HG02970 (cell line): ENCODE results near the gene DDX39B.
"Not testable (repeated sequence)": the region's sequence is repeated elsewhere in the genome, so short reads cannot be mapped to it uniquely, and the experiment has no call there.

Experiments used
- ATAC-seq: cut with Tn5 transposase; IDR thresholded peaks from one replicate; pipeline ENCODE4 v1.9.1; 2021; ENCODE audit warnings: mild to moderate bottlenecking, moderate library complexity, moderate number of reproducible peaks; ENCODE audit not compliant: unreplicated experiment, low FRiP score

Gene DDX39B

GRCh38 chr6:31551371-31551770, 9.6 kb upstream of the DDX39B start:
- ATAC-seq = not testable (repeated sequence)

GRCh38 chr6:31548544-31548873, 6.7 kb upstream of the DDX39B start:
- ATAC-seq = no peak

GRCh38 chr6:31547727-31548543, 6.1 kb upstream of the DDX39B start:
- ATAC-seq = no peak

GRCh38 chr6:31546958-31547726, 5.3 kb upstream of the DDX39B start, which contains the start of gene NFKBIL1:
Gene NFKBIL1 (plus strand): TSS chr6:31547608. CDS start chr6:31547695, 87 bp downstream.
- peak; percentile 68 for ATAC-seq

- peak; percentile 56 for ATAC-seq
Measured at GRCh38 chr6:31546339-31546957, 4.6 kb upstream of the DDX39B start, which contains the start of gene ATP6V1G2. Gene ATP6V1G2 (minus strand): TSS chr6:31546608. CDS start chr6:31546559, 49 bp downstream.

- no peak for ATAC-seq
Measured at GRCh38 chr6:31545291-31545690, 3.5 kb upstream of the DDX39B start.

- no peak for ATAC-seq
Measured at GRCh38 chr6:31544676-31545075, 2.9 kb upstream of the DDX39B start.

GRCh38 chr6:31543639-31544038, 1.8 kb upstream of the DDX39B start:
- ATAC-seq = no peak

- no peak for ATAC-seq
Measured at GRCh38 chr6:31541059-31541657, 645 bp downstream of the DDX39B start.

- ATAC-seq = no peak
Measured at GRCh38 chr6:31540640-31541039, 1.2 kb downstream of the DDX39B start.

- ATAC-seq = no peak
Measured at GRCh38 chr6:31538805-31539400, 2.9 kb downstream of the DDX39B start.

- ATAC-seq = no peak
Measured at GRCh38 chr6:31535538-31536324, 6.1 kb downstream of the DDX39B start.

- ATAC-seq = no peak
Measured at GRCh38 chr6:31534521-31535040, 7.2 kb downstream of the DDX39B start.

- no peak for ATAC-seq
Measured at GRCh38 chr6:31534011-31534410, 7.8 kb downstream of the DDX39B start.

GRCh38 chr6:31533455-31533841, 8.4 kb downstream of the DDX39B start:
- ATAC-seq = no peak

- no peak for ATAC-seq
Measured at GRCh38 chr6:31532644-31533454, 9.0 kb downstream of the DDX39B start.

GRCh38 chr6:31531771-31532643, 9.8 kb downstream of the DDX39B start:
- ATAC-seq = no peak

- ATAC-seq = no peak
Measured at GRCh38 chr6:31531162-31531561, 10.6 kb downstream of the DDX39B start.
